K562 (cell line): ENCODE measurements around the gene GPR142. TPM values are rescaled to one million over a fixed set of nuclear protein-coding genes. Genes with fewer than 3 reads are reported as not detected.
A peak's percentile ranks its signal among the peaks of the same experiment; 100 is the strongest.

Experiments used
- ARID4B ChIP-seq: sonication (generic); formaldehyde crosslinking; IDR thresholded peaks from 2 replicates; pipeline ENCODE4 v1.8.0; 2022; ENCODE audit warnings: mild to moderate bottlenecking, missing genetic modification reagents
- DIDO1 ChIP-seq: fragments of 450-650 bp; IDR thresholded peaks from 2 replicates; pipeline ENCODE4 v1.6.1; 2016; ENCODE audit warnings: low read depth, missing biosample characterization, missing genetic modification characterization
- EWSR1 ChIP-seq: fragments of 450-650 bp; IDR thresholded peaks from 2 replicates; pipeline ENCODE4 v1.6.1; 2018; ENCODE audit warnings: borderline replicate concordance, mild to moderate bottlenecking, low read depth, moderate library complexity; ENCODE audit not compliant: partially characterized antibody
- FOXA1 ChIP-seq: fragments of 450-650 bp; IDR thresholded peaks from 2 replicates; pipeline ENCODE4 v1.6.1; 2016; ENCODE audit warnings: mild to moderate bottlenecking, borderline replicate concordance
- HNRNPUL1 ChIP-seq: fragments of 200-400 bp; formaldehyde crosslinking; IDR thresholded peaks from 2 replicates; pipeline ENCODE4 v1.6.1; 2017; ENCODE audit warnings: low read length
- KDM5B ChIP-seq: fragments of 200-600 bp; sonication (generic); IDR thresholded peaks from 2 replicates; pipeline ENCODE4 v1.6.1; 2012; ENCODE audit warnings: low read depth, mild to moderate bottlenecking, moderate library complexity, low read length, control low read depth, inconsistent platforms; ENCODE audit not compliant: insufficient replicate concordance
- MEF2A ChIP-seq: IDR thresholded peaks from 2 replicates; pipeline ENCODE4 v1.6.1; 2011; ENCODE audit warnings: low read depth, mild to moderate bottlenecking, low read length, moderate library complexity; ENCODE audit not compliant: control insufficient read depth
- PTRF ChIP-seq: fragments of 450-650 bp; IDR thresholded peaks from 2 replicates; pipeline ENCODE4 v1.6.1; 2016; ENCODE audit warnings: mild to moderate bottlenecking, missing genetic modification characterization, missing compliant biosample characterization
- SRSF3 ChIP-seq: fragments of 200-400 bp; formaldehyde crosslinking; IDR thresholded peaks from 2 replicates; pipeline ENCODE4 v1.6.1; 2016; ENCODE audit warnings: mild to moderate bottlenecking, low read length, moderate library complexity; ENCODE audit not compliant: insufficient read depth
- TCF7 ChIP-seq: sonication (generic); IDR thresholded peaks from 2 replicates; pipeline ENCODE4 v1.6.1; 2016; ENCODE audit warnings: antibody characterized with exemption, borderline replicate concordance
- UBTF ChIP-seq, 2 experiments: IDR thresholded peaks; 2 replicates each; pipeline ENCODE4 v1.6.1; 2012; ENCODE audit warnings: improper control_type of control experiment in 2 of 2, low read depth in 2 of 2, low read length in 2 of 2, borderline replicate concordance in 1 of 2
- ZBTB49 ChIP-seq: sonication (generic); formaldehyde crosslinking; IDR thresholded peaks from 2 replicates; pipeline ENCODE4 v1.8.0; 2022; ENCODE audit warnings: missing genetic modification reagents, mild to moderate bottlenecking, borderline replicate concordance
- ZNF212 ChIP-seq: fragments of 450-650 bp; formaldehyde crosslinking; IDR thresholded peaks from 2 replicates; pipeline ENCODE4 v1.4.0; 2020; ENCODE audit warnings: mild to moderate bottlenecking
- ZNF347 ChIP-seq: fragments of 450-650 bp; formaldehyde crosslinking; IDR thresholded peaks from 2 replicates; pipeline ENCODE4 v1.4.0; 2020; ENCODE audit warnings: low read depth, mild to moderate bottlenecking, moderate library complexity
- ZSCAN29 ChIP-seq: fragments of 450-650 bp; IDR thresholded peaks from 2 replicates; pipeline ENCODE4 v1.6.1; 2017
- polyA plus RNA-seq, 8 experiments: library from polyadenylated mRNA; depleted of rRNA in 4 of 8; stranded (reverse) in 5 of 8; unstranded in 3 of 8; fragments of >200 nt; fragmentation: Nextera tagmentation in 2 of 8; fragmentation: Illumina TruSeq in 1 of 8; extraction: Ambion mirVana in 2 of 8; extraction: Trizol in 1 of 8; gene quantifications; 2 replicates each; pipeline versions ENCODE4 v1.2.1 to v1.2.3, GENCODE V29; 2011 to 2014; ENCODE audit warnings: inconsistent platforms in 1 of 8, missing spikeins in 1 of 8
- total RNA-seq, 7 experiments: library from RNA; depleted of rRNA in 6 of 7; stranded (reverse); fragments of >200 nt in 6 of 7; fragmentation: Illumina TruSeq in 2 of 7; extraction: Trizol in 2 of 7; gene quantifications; 2 replicates each; pipeline versions ENCODE4 v1.2.1 to v1.2.3, GENCODE V29; 2011 to 2021; ENCODE audit warnings: low replicate concordance in 1 of 7
- TF ChIP-seq, protein P1 (sequence below): fragments of 250-450 bp; sonication (Bioruptor Pico); IDR thresholded peaks from 2 replicates; pipeline ENCODE4 v1.4.0; 2020; ENCODE audit warnings: mild to moderate bottlenecking

GPR142 gene
- total and polyA plus RNA-seq, 9 of the 15 experiments (the other 6 are each of a cell fraction or from before 2014, with no cell fraction given): not detected

DNA sequence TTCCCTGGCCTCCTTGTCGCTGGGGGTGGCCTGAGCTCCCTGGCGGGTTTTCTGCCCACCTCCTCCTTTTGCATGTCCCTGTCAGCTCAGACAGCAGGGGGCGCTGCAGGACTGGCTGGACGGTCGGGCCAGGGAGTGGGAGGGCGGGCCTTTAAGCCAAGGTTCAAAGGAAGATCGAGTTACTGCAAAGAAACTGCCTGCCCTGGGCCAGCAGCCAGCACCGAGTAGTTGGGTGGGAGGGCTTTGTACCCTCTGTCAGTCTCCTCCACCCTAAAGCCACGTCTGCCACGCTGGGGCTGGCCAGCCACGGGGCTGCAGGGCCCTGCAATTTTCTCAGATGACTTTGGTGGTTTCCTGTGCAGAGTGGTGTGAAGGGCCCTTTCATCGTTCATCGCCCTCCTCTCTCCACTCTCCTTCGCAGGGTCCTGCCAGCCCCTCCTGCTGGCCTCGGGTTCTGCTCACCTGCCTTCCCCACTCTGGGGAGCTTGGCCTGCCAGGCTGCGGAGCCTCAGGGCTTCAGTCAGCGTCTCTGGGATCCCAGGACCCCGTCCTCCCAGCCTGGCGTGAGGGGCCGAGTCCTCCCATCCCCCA lies 12.3 kb downstream of the GPR142 start (continued):
- TF ChIP-seq DIDO1 (tag) (no peak), ZNF347 (CRISPR knock-in tag) (no peak), TCF7 (no peak), EWSR1 (no peak), HNRNPUL1 (no peak), FOXA1 (no peak), ZNF212 (CRISPR knock-in tag) (no peak), ARID4B (CRISPR knock-in tag) (0 out of 2 replicates have a peak, but pooled peaks have one; percentile 26), SRSF3 (no peak), UBTF (IDR thresholded peaks at IDR 0.05; ENCODE audit: borderline replicate concordance in 1 of 2, low read depth in 2 of 2, low read length in 2 of 2) (no peak), ZSCAN29 (no peak), ZBTB49 (no peak), KDM5B (no peak), MEF2A (no peak), PTRF (no peak)
- TF ChIP-seq, protein P1, sequence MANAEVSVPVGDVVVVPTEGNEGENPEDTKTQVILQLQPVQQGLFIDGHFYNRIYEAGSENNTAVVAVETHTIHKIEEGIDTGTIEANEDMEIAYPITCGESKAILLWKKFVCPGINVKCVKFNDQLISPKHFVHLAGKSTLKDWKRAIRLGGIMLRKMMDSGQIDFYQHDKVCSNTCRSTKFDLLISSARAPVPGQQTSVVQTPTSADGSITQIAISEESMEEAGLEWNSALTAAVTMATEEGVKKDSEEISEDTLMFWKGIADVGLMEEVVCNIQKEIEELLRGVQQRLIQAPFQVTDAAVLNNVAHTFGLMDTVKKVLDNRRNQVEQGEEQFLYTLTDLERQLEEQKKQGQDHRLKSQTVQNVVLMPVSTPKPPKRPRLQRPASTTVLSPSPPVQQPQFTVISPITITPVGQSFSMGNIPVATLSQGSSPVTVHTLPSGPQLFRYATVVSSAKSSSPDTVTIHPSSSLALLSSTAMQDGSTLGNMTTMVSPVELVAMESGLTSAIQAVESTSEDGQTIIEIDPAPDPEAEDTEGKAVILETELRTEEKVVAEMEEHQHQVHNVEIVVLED (CRISPR knock-in tag): no peak
